ENCODE results near the gene ITGAD.
A peak's percentile ranks its signal among the peaks of the same experiment; 100 is the strongest.
"Not testable (repeated sequence)": the region's sequence is repeated elsewhere in the genome, so short reads cannot be mapped to it uniquely, and the experiment has no call there.

ITGAD gene

DNA sequence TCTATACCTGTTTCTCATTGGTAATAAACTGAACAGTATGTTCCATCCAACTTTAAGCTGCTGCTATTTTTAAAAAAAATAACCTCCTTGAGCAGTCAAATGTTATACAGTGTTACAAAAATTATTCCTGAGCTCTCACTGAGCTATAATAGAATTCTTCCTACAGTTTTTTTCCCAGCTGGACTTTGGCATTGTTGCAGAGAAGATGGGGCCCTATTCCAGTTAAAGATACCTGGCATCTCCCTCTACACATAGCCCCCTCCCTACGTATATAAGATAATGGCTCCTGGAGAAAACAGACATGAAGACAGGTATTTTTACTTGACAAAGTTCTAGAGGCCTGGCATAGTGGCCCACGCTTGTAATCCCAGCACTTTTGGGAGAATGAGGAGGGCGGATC lies 36.7 kb downstream of the ITGAD start:
- DNase-seq (ENCODE audit: low read depth, low spot score) = no peak

DNA sequence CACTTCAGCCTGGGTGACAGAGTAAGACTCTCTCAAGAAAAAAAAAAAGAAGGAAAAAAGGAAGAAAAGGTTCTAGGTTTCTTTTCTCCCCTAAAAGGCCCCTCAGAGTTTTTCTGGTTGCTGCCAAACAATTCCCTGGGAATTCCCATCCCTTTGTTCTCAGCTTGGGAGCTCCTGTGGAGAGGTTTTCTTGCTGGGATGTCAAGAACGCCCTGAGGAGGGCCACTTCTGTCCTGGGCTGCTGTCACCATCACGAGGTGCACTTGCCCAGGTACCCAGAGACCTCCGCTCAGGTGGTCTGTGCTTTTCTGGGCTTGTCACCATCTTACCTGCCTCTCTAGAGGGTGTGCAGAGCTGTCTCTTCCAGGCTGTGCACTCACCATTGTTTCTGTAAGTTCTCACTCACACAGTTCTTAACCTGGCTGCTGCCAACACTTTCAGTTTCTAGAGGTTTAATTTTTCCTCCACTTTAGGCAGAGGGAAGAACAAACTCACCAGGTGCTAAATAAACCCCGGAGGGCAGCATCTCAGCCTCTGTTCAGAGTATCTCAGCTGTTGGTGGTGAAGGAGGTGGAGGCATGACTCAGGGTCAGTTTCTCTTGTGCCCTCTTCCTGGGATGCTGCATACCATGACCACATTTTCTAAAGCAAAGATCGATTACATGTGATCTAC lies 37.4 kb downstream of the ITGAD start:
- DNase-seq (ENCODE audit: low read depth, low spot score) = no peak

DNA sequence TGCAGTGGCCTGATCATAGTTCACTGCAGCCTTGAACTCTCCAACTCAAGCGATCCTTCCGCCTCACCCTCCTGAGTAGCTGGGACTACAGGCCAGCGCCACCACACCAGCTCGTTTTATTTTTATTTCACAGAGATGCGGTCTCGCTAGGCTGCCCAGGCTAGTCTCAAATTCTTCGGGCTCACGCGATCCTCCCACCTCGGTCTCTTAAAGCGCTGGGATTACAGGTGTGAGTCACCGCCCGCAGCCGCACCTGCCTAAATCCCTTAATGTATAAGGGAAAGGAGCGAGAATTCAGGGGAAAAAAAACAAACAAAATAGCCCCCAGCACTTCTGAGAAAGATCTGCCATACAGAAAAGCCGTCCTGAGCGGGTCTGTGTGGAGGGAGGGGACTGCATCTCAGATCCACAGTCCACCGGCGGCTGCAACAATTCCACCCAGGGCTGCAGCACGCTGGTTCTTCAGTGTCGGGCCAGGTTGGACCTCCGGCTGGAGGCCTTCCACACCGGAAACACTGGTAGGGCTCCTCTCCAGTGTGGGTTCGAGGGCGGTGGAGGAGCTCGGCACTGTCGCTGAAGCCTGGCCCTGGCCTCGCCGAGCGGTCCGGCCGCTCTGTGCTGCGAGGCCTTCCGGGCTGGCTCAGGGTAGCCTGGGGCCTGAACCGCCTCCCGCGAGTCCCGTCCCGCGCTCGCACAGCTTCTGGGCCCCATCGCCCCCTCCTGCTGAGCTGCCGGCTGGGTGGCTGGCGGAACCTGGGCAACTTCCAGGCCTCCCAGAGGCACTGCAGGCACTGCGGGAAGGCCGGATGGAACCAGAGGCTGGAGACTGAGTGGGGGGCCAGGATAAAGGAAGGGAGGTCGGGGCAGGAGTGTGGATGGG lies 42.4 kb downstream of the ITGAD start:
- no peak for DNase-seq (ENCODE audit: low read depth, low spot score)

DNA sequence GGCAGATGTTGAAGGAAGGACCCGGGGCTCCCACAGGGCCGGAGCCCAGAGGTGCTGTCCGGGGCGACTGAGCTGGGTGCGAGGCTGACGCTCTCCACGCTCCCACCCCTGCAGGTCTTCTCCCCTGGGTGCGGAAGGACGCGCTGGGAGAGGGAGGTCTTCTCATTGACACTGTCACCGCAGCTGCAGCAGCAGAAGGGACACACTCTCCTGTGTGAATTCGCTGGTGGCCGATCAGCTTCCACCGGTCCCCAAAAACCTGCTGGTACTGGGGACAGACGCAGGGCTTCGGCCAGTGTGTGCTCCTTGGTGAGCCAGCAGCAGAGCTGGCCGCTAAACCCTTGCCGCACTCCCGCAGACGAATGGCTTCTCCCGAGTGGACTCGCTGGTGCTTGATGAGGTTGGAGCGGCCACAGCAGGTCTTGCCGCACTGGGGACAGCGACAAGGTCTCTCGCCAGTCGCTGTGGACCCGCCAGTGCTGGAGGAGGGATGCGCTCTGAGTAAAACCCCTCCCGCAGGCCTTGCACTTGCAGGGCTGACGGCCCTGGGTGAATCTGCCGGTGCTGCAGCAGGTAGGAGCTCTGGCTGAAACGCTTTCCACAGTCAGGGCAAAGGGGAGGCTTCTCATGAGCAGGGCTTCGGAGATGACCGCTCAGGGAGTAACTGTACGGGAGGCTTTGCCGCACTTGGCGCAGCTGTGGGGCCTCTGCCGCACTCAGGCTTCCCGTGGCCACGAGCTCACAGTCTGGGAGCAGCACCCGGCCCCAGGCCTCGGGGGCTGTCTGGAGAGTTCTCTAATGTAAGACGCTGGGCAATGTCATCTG lies 43.3 kb downstream of the ITGAD start:
- DNase-seq (ENCODE audit: low read depth, low spot score) = no peak

DNA sequence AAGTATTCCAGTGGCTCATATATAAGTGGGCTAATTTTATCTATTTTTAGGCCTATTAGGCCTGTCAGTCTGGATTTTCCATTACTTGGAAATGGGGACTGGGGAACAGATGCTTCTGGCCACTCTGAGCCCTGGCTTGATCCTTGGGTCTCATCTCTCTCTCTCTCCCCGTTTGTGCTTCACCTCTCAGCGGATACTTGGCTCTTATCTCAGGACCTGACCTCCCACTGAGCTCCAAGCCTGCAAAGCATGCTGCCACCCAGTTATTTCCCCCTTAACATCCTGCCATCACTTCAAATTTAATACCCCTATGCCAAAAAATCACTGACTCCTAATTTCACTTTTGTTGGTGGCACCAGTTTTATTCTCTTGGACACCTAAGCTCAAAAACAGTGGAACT lies 45.3 kb downstream of the ITGAD start:
- DNase-seq (ENCODE audit: low read depth, low spot score) = no peak

DNA sequence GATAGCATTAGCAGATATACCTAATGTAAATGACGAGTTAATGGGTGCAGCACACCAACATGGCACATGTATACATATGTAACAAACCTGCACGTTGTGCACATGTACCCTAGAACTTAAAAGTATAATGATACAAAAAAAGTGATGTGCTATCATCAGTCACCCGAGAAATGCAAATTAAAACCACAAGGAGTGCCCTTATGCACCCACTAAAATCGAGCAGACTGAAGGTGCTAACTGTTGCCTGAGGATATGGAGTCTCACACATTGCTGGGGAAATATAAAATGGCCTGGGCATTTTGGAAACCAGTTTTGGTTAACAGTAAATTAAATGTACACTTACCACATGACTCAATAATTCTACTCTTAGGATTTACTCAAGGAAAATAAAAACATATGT lies 45.9 kb downstream of the ITGAD start:
- not testable (repeated sequence) for DNase-seq (ENCODE audit: low read depth, low spot score)

DNA sequence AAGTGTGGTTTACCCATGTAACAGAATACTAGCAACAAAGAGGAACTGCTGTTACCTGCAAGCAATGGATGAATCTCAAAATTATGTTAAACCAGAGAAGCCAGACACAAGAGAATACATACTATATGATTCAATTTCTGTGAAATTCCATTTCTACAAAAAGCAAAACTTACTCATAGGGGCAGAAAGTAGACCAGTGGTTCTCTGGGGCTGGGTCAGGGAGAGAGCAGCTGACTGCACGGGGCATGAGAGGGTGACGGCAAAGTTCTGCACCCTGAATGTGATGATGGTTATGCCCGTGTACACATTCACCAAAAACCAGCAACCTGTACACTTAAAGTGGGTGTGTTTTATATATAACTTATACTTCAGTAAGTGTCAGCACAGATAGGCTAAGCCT lies 46.4 kb downstream of the ITGAD start:
- no peak for DNase-seq (ENCODE audit: low read depth, low spot score)

DNA sequence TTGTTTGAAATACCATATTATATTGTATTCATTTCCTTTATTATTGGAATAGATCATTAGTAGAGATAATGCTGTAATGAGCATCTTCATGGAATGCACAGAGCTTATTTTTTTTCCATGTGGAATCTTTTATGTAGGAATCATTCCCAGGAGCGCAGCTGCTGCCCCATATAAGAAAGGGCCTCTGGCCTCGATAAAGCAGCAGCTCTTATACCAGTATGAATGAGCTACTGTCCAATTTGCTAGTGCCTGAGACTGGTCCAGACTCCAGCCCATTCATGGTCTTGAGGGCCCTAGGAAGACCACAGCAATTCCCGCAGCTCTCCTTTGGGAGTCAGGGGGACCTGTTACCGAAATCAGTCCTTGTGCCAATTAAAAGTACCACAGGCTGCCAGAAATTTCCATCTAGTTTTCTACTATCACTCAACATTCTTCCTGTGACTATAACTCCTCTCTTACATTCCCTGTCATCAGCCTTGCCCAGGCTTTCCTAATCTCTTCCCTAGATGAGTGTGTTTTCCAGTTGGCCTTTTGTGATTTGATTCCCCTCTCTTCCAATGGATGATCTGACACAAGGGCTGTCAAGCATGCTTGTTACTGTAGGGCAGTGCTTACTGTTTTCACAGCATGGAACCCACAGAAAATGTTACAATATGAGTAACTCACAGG lies 47.5 kb downstream of the ITGAD start:
- DNase-seq (ENCODE audit: low read depth, low spot score) = no peak

DNA sequence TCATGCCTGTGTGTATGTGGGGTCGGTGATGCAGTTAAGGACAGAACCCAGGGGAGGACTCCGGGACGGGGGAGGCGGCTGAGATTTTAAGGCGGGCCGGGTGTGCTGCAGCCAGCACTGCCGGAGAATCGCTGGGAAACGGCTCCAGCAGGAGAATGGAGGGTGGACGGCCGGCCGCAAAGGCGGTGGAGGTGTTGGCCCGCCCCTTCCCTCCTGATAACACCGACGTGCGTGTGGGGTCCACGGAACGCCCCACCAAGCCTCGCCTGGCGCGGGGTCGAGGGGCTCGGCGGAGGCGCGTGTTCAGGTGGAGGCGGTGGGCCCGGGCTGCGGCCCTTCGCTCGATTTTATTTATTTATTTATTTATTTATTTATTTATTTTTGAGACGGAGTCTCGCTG lies 48.8 kb downstream of the ITGAD start:
- no peak for DNase-seq (ENCODE audit: low read depth, low spot score)

DNA sequence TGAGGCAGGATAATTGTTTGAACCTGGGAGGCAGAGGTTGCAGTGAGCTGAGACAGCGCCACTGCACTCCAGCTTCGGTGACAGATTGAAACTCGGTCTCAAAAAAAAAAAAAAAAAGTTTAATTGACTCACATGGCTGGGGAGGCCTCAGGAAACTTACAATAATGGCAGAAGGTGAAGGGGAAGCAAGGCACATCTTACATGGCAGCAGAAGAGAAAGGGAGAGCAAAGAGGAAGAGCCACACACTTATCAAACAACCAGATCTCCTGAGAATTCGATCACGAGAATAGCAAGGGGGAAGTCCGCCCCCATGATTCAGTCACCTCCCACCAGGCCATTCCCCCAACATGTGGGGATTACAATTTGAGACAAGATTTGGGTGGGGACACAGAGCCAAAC lies 52.8 kb downstream of the ITGAD start:
- DNase-seq (ENCODE audit: low read depth, low spot score) = not testable (repeated sequence)

DNA sequence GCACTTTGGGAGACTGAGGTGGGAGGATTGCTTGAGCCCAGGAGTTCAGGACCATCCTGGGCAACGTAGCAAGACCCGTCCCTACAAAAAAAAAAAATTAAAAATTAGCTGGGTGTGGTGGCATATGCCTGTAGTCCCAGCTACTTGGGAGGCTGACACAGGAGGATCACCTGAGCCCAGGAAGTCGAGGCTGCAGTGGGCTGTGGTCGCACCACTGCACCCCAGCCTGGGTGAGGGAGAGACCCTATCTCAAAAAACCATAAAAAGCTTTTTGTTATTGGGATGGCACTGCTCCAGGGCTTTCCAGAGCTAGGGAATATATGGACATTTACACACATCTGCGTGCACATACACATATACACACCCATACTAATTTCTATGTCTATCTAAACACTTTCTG lies 58.1 kb downstream of the ITGAD start:
- no peak for DNase-seq (ENCODE audit: low read depth, low spot score)

DNA sequence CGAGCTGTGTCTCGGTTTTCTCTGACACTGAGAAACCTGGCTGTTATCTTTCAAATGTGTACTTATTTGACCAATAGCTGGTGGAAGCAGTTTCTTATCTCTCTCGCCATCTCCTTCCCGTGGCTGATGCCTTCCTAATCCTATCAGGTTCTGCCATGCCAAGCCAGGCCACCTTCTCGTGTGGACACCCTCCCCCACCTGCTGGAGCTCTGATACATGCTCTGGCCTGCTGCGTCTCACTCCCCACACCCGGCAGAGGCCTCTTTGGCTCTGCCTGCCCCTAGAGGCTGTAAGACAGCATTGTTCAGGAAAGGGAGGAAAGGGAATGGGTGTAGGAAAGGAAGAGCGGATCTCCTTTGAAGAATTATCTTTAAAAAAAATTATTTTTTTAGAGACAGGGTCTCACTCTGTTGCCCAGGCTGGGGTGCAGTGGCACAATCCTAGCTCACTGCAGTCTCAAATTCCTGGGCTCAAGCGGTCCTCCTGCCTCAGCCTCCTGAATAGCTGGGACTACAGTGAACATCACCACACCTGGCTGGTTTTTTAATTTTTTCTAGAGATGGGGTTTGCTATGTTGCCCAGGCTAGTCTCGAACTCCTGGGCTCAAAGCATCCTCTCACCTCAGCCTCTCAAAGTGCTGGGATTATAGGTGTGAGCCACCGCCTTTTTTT lies 58.7 kb downstream of the ITGAD start:
- peak; percentile 83 for DNase-seq (ENCODE audit: low read depth, low spot score)

DNA sequence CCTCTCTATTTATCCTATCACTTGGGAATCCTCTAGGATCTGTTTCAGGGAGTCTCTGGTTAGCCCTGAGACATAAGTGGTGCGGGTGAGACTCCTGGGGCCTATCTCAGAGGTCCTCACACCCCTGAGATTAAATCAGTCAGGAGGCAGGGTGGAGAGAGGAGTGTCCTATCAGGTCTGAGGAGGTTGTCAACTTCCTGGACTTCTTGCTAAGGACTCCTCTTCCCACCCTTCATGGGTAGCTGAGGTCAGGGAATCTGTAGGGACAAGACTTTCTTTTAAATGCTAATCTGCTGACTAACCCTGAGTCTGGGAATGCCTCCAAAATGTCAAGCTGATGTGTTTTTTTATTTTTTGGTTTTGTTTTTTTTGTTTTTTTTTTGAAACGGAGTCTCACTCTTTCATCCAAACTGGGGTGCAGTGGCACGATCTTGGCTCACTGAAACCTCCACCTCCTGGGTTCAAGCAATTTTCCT lies 59.5 kb downstream of the ITGAD start:
- peak; percentile 89 for DNase-seq (ENCODE audit: low read depth, low spot score)

DNA sequence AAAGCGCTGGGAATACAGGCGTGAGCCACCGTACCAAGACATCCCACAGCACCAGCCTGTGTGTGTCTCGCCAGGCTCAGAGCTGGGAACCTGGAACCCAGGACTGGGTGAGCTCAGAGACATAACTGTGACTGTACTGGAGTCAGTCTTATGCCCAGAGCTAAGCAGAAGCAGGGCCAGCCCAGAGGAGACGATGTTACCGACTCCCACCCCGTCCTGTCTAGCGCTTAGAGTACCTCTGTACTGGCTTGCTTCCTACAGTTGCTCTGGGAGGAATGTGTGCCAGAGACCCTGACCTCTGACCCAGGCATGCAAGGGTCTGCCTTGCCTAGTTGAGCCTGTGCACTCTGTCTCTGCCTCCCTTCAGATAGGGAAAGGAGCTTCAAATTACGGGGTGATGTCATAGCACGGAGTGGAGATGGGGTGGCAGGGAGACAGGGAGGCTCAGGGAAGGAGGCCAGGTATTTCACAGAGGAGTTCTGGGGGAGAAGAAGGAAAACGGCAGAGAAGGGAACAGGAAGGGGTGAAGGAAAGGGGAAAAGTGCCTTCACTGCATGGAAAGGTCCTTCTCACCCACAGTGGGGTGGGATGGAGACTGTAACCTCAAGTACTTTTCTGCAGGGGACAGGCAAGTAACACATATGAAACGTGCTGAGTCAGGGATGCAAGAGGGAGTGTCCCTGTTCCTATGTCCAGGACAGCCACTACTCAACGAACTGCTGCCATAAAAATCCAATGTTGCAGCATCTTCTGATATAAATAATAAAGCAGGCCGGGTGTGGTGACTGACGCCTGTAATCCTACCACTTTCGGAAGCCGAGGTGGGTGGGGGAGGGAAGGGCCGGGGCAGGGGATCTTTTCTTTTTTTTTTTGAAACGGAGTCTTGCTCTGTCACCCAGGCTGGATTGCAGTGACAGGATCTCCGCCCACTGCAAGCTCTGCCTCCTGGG lies 60.4 kb downstream of the ITGAD start:
- DNase-seq (ENCODE audit: low read depth, low spot score) = no peak

DNA sequence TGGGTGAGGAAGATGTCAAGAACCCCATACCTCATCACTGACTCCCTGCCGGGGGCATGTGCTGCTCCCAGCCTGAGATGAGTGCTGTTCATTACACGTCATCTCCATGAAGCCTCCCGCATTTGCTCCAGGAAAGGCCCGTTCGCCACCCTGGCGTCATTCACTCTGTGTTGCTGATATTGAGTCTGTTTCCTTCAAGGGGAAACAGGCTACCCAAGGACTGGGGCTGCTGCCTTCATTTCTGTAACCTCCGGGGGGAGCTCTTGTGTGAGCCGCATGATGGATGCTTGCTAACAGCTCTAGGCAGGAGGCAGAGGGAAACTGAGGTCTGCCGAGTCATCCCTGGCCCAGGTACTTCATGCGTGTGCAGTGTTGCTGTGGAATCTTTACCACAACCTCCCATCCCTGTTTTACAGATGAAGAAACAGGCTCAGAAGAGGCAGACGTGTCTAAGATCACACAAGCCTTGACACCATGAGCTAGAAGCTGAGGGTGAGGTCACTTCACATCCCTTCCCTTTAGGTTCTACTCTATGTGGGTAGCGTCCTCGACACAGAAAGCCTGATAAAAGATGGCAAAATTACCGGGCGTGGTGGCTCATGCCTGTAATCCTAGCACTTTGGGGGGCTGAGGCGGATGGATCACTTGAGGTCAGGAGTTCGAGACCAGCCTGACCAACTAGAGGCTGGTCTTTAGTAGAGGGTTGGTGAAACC lies 62.6 kb downstream of the ITGAD start:
- DNase-seq (ENCODE audit: low read depth, low spot score) = no peak

DNA sequence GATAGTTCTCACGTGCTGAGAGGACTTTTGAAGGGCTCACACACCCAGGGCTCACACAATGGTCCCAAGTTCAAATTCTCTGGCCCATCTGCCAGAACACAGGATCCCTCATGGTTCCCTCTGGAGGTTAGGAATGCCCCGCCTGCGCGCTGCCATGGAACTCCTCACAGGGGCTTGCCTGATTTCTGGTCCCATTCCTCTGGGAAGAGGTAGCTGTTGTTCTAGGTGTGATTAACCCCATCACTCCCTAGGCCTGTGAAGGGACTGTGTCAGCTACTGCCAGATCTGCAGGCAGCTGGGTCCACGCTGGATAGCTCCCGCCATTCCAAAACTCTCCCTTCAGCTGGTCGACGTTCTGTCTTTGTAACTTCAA lies 63.8 kb downstream of the ITGAD start:
- no peak for DNase-seq (ENCODE audit: low read depth, low spot score)

DNA sequence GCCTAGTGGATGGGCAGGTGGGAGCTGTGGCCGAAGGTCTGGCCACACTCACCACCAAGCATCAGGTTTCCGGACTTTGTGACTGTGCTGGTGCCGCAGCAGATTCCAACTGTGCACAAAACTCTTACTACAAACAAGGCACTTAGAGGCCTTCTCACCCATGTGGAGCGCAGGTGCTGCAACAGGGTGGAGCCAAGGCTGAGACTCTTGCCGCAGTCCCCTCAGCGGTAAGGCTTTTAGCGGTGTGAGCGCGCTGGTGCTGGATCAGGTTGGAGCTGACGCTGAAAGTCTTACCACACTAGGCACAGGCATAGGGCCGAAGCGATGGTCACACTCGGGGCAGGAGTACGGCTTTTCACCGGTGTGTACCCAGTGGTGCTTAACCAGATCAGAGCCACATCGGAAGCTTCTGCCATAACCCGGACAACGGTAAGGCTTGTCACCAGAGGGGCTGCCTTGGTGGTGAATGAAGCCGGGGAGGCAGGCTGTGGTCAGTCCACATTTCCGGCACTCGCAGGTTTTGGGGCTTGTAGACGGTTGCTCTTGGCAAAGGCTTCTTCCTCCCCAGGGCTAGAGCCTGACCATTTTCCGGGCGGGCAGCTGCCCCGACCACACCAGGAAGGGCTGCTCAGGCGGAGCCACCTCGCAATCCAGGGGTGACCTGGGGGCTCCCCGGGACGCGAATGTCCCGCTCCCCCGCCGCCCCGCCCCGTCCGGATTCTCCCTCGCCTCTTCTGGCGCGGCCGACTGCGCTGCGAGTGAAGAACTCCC lies 65.1 kb downstream of the ITGAD start:
- peak; percentile 67 for DNase-seq (ENCODE audit: low read depth, low spot score)

DNA sequence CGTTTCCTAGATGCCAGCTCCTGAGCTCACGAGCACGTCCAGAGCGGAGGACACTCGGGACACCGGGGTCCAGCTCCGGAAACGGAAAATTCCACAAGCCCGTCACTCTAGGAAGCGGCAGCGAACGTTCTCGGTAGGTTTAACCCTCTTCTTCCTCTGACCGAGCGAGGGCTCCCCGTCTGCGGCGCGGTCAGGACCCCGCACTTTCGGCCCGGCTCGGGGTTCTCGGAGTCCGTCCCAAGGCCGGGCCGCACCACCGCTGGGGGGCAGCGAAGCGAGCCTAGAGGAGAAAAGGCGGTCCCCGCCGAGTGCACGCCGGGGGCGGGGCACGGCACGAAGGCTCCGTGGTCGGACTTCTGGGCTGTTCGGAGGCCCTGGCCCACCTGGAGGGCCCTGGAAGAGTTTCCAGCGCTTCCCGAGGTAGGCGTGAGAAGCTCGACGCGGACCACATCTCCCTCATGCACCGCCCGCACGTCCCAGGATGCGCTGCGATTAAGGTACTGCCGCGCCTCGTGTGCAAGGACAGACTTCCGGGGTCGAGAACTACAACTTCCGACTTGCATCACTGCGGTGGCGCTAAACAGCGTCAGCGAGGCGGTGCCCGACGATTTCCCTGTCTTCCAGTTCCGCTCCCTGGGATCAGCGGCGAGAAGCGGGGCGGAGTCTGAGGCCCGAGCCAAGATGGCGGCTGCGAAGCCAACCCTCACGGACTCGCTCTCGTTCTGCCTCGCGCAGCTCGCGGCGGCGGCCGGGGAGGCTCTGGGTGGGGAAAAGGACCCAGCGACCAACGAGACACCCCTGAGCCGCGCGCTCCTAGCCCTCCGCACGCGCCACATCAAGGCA lies 65.9 kb downstream of the ITGAD start, which contains the start of gene ARMC5:
ARMC5 (plus strand) TSS at position 658 of the 843 bp plus-strand sequence; CDS start at position 682, 24 bp downstream.
- peak; percentile 99 for DNase-seq (ENCODE audit: low read depth, low spot score)
